CD4-positive, alpha-beta T cell treated with Interleukin-17A for 4 hours (primary cell): ENCODE measurements around the gene RNF40.

Source experiments
- DNase-seq: peaks from one replicate; pipeline ENCODE4 v3.0.0-alpha.2; 2020; ENCODE audit warnings: mixed read lengths

RNF40 gene

DNA sequence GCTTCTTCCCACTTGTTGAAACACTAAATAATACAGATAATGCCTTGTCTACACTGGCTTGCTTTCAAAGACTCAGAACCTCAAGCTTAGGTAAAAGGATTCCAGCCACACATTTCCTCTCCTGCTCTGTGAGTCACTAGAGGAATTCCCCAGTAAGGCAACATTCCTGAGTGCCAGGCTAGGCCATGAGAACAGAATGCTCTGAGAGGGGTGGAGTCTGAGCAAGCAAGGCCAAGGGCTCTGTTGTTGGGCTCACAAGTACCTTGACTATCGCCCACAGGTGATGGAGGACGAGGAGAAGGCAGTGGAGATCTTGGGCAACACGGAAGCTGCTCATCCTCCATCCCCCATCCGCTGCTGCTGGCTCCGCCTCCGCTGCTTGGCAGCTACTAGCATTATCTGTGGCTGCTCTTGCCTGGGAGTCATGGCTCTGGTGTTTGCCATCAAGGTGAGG, 20.6 kb upstream of the RNF40 start:
- DNase-seq = no peak

DNA sequence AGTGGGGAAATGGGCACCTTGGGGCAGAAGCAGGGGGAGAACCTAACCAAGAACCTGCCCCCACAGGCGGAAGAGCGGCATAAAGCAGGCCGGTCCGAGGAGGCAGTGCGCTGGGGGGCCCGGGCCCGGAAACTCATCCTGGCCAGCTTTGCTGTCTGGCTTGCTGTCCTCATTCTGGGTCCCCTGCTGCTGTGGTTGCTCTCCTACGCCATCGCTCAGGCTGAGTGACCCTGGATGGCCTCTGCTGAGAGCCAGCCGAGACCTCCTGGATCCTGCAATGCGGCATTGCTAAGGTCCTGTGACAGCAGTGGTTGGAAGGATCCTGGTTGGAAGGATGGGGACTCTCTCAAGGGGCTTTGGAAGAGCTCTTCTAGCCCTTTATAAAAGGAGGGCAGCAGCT, 18.4 kb upstream of the RNF40 start:
- DNase-seq = no peak

DNA sequence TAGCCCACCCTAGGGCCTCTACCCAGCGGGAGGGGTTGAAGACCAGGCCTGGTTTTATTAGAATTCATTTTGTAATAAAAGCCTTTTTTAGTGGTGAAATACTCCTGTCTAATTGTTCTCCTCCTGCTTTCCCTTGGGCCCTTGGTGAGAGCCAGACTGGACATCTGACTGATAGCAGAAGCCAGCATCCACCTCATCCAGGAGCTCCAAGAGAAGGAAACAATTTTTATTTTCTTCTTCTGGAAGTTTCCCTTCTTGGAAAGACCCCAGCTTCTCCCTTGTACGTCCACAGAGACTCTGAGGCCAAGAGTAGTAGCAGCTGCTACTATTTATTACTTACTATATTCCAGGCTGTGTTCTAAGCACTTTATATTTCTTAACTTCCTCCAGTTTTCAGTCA, 17.9 kb upstream of the RNF40 start:
- no peak for DNase-seq

DNA sequence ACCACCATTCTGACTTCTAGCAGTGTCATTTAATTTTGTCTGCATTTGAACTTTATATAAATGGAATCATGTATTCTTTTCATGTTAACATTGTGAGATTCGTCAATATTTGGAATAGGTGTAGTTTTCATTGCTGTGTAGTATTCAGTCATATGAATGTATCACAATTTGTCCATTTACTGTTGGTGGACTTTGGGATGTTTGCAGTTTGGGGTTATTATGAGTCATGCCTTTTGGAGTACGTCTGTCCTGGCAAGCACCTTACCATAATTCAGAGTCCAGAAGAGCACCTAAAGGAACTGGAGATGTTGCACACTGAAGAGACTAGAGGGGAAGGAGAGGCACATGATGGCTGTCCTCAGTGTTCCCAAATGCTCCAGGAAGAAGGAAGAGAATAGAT, 17.0 kb upstream of the RNF40 start:
- no peak for DNase-seq

DNA sequence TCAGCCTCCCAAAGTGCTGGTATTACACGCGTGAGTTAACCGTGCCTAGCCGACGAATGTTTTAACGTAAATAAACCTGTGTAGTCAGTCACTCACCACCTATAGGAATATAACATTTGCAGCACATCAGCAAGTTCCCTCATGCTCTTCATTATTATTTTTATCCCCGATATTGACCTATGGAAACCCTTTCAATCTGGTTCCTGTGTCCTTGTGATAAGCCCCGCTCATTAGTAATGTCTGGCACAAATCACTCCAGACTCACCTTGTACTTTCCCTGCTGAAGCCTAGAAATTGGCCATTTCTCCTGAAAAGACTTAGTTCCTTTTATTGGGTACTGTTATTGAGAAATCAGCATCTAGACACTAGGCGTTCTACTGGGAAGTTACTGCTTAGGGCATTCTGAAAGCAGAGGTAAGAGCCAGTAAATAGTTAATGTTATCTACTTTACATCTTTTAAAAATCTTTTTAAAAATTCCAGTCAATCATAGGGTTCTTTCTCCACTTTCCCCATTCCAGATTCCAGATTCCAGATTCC, 15.4 kb upstream of the RNF40 start:
- DNase-seq = no peak

DNA sequence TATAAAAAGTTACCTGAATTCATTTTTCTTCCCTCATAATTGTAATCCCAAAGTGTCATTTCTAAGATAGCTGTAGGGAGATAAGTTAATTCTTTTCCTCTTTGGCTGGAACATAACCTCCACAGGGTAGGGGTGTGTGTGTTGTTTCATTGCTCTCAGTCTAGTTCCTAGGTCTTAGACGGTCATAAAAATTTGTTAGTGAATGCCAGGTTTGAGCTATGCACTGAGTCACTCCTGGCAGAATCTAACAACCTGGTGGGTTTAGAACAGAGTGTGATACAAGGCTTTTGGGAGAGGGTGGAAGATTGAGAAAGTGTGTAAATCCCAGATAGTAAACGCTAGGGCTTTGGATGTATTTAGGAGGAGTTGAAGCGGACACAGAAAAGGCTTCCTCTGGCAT, 14.8 kb upstream of the RNF40 start:
- DNase-seq = no peak

DNA sequence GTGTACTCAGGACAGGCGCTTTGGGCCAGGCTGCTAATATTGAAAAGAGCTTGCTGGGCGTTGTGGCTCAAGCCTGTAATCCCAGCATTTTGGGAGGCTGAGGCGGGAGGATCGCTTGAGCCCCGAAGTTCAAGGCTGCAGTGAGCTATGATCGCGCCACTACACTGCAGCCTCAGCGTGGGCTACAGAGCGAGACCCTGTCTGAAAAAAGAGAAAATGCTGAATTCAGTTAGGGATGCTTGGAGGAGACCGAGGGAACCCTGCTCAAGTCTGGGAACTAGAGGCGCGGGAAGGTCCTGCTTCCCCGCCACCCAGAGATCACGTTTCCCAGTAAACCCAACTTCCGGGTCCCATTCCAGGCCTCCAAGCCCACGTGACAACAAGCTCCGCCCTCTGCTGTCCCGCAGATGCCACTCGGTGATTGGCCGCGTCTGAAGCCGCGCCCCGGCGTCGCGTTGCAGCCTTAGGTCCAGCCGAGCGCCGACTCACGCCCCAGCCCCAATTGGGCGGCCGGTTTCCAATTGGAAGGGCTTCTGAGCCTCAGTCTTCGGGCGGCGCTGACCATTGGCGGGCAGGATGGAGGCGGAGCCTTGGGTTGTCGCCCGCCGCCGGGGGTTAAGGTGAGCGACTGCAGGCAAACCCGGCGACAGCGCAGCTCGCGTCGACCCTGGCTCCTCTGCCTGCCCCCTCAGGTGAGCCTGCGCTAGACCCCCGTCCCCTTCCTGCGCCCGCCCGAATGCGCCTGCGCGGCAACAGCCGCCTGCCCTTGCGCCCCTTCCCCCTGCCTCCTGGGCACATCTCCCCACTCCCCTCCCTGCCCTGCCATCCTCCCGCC, 14.1 kb upstream of the RNF40 start, which contains the start of gene PHKG2:
Gene PHKG2, plus strand, starts transcription at position 627 of the 835 bp plus-strand sequence. CDS start 396 bp downstream, outside the sequence.
- peak; percentile 98 for DNase-seq

DNA sequence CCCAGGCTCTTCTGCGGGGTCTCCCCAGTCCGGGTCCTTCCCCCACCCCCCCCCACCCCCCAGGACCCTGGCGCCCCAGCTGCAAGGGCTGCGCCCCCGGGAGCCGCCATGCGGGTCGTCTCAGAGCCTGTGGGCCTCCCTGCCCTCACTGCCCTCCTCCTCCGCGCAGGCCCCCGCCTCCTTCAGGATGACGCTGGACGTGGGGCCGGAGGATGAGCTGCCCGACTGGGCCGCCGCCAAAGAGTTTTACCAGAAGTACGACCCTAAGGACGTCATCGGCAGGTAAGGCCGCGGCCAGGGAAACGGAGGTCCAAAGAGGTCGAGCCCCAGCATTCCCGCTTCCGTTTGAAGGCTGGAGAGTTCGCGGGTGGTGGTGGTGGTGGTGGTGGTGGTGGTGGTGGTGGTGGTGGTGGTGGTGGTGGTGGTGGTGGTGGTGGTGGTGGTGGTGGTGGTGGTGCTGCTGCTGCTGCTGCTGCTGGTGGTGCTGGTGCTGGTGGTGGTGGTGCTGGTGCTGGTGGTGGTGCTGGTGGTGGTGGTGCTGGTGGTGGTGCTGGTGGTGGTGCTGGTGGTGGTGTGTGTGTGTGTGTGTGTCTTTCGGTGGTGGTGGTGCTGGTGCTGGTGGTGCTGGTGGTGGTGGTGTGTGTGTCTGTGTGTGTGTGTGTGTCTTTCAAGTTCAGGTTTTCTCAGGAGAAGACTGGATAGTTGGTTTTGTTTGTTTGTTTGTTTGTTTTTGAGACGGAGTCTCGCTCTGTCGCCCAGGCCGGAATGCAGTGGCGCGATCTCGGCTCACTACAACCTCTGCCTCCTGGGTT, 13.3 kb upstream of the RNF40 start:
- DNase-seq = peak; percentile 18

DNA sequence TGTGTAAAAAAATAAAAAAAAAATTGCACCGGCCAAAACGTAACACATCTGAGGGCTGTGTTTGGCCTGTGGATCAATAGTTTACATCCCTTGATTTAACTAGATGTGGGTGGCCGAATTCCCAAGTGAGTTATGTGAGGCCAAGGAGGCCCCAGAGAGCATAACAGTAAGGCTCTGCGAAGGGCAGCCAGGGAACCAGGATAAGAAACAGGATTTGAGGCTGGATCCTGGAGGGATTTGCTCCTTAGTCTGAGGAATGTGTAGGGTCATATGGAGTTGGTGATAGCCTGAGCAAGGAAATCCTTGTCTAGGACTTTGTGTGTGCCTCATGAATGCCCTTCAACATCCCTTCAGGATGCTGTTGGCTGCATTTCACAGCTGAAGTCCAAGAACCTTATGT, 11.9 kb upstream of the RNF40 start:
- no peak for DNase-seq

DNA sequence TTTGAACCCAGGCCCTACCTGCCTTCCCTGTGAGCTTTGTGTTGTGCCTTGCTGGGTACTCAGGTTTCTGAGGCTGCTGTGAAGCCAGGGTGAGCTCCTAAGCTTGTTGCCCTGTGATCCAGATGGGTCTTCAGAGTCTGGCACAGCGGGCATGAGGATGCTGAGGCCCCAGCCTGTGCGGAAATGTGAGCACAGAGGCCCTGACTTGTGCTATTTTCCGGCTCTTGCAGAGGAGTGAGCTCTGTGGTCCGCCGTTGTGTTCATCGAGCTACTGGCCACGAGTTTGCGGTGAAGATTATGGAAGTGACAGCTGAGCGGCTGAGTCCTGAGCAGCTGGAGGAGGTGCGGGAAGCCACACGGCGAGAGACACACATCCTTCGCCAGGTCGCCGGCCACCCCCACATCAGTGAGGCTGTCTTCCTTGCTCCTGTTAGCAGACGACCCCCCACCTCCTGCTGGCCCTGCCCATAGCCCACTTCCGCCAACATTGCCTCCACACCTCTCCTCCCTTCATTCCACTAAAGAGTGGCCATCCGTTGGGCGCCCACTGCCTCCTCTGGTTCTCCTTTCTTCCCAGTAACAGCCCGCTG, 11.2 kb upstream of the RNF40 start:
- DNase-seq = no peak

DNA sequence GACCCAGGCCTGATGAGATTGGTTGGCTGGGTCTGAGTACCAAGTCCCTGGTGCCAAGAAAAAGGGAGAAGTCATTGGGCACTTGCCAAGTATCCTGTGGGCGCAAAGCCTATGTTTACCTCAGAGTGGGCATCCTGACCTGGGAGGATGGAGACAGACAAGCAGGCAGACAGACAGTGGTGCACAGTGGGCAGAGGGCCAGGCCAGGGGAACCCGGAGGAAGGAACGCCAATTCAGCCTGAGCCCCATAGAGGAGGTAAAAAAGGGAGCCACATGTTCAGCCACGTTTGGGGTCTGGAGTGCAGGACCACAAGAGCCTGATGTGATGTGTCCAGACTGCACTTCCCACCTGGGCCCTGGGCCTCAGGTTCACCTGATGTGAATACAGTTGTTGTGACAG, 8.5 kb upstream of the RNF40 start:
- DNase-seq = no peak

DNA sequence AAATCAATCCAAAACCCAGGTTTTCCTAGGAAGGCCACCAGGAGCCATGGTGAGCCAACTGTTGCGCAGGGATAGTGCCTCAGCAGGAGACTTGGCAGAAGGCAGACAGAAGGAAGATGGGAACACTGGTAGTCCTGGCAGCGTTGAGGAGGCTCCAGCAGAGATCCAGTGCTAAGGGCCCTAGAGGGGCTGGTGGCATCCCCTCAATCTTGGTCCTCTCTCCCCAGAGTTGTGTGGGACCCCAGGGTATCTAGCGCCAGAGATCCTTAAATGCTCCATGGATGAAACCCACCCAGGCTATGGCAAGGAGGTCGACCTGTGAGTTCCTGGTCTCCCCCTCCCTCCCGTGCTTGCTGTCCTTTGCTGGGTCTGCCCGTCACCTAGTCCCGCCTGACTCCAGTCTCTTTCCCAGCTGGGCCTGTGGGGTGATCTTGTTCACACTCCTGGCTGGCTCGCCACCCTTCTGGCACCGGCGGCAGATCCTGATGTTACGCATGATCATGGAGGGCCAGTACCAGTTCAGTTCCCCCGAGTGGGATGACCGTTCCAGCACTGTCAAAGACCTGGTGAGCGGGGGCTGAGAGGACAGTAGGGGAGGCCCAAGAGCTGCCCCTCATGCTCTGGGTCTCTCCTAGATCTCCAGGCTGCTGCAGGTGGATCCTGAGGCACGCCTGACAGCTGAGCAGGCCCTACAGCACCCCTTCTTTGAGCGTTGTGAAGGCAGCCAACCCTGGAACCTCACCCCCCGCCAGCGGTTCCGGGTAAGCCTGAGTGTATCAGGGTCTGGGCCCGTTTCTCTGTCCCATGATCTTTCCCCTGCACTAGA, 6.0 kb upstream of the RNF40 start:
- DNase-seq = no peak

DNA sequence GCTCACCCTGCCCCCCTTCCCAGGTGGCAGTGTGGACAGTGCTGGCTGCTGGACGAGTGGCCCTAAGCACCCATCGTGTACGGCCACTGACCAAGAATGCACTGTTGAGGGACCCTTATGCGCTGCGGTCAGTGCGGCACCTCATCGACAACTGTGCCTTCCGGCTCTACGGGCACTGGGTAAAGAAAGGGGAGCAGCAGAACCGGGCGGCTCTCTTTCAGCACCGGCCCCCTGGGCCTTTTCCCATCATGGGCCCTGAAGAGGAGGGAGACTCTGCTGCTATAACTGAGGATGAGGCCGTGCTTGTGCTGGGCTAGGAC, 5.4 kb upstream of the RNF40 start:
- no peak for DNase-seq

DNA sequence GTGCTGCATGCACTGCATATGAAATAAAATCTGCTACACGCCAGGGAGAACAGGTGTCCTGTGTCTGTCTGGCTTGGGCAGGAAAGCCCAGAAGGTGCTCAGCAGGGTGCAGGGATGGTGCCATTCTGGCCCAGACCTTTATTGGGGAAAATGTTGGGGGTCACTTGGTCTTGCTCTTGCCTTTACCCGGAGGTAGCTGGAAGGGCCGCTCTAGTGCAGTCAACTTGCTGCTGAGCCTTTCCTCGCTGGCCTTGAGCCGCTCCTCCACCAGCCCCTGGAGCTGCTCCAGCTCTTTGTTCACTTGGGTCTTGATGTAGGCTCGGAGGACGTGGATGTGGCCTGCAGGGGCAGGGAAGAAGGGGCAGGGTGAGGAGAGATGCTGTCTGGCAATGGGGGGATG, 4.8 kb upstream of the RNF40 start:
- no peak for DNase-seq

DNA sequence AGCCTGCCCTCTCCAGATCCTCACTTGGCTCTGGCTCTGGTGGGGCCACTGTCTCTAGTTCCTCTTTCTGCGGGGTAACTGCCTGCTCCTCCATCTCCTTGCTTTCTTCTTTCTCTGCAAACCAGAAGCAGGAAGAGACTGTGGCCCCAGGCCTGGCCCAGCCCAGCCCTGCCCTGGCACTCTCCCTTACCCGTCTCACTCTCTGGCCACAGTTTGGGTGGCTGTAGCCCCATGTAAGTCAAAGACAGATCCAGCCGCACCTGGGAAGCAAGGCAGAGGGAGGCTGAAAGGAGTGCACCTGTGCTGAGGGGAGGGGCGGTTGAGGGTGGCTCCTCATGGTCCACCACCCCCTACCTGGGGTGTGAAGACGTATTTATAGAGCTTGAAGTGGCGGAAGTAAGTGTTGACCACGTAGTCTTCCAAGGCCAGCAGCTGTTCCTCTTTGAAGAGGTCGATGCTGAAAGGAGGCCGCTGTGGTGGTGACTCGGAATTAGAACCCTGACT, 3.1 kb upstream of the RNF40 start:
- no peak for DNase-seq

DNA sequence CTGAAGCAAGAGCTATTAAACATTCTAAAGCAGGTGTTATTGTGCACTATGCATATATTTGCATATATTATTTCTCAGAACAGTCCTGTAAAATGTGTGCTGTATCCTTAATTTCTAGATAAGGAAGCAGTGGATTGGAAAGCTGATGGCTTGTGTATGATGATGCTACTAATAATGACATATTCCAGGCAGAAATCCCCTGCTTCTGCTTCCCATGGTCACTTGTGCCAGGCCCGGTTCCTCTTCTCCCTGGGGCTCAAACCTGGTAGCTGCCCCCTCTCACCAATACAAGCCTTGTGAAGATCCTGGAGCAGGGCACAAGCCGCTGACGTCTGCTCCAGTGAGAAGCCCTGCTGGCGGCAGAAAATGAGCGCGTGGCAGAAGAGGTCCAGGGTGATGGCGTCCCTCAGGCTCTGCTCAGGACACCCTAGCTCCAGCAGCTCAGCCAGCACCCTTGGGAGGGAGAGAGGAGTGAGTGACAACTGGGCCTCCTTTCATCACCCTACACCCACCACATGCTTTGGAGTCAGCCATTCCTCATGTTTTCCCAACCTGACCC, 2.0 kb upstream of the RNF40 start:
- DNase-seq = no peak

DNA sequence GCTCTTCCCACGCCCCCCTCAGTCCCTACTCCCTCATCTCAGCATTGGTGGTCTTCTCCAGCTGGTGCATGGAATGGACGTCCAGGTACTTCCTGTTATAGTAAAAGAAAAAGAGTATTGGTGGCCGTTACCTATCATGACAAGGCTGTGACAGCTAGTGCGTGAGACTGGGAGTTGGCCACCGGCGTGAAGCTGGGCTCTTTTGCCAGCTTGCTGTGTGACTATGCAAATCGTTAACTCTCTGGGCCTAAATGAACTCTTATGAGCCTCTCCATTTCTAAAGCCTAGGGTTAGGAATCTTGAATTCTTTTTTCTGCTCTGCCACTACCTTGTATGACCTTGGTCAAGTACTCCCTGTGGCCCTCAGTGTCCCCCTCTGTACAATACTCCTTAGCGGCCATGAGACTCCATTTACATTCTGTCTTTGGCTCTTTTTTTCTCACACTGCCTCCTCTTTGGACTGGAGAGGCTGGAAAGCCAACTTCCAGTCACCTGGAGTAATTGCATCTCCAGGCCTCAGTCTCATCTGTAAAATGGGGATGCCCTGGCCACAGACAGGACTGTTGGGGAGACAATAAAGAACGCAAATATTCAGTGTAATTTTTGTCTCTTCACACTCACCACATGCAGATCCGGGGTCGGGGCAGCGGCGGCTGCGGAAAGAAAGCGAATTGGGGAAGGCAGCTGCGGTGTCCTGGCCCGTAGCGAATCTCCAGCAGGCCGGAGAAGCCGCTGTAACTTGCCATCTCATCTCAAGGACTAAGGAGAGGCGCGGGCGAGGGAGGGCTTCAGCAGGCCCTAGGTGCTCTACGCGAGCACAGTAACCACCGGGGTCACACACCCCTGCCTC, 1.3 kb upstream of the RNF40 start:
- DNase-seq = no peak

DNA sequence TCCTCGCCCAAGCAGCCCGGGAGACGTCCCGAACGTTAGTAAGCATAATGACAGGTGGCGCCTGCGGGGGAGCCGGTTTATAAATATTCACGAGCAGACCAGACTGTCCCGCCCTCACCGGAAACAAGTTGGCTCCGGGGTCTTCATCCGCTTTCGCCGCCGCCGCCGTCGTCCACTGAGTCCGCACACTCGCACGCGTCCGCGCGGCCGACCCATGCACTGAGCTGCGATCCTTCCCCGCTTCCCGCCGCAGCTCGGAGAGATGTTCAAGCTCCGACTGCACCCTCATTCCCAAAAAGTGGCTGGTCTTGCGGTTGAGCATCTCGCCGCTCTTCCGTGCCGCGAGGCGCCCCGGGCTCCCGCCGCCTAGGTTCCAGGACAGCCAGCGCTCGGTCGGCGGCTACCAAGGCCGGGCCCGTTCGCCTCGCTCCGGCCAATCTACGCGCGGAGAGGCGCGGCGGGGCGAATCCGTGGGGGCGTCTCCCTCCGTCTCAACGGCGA, 645 bp upstream of the RNF40 start:
- DNase-seq = peak; percentile 46

DNA sequence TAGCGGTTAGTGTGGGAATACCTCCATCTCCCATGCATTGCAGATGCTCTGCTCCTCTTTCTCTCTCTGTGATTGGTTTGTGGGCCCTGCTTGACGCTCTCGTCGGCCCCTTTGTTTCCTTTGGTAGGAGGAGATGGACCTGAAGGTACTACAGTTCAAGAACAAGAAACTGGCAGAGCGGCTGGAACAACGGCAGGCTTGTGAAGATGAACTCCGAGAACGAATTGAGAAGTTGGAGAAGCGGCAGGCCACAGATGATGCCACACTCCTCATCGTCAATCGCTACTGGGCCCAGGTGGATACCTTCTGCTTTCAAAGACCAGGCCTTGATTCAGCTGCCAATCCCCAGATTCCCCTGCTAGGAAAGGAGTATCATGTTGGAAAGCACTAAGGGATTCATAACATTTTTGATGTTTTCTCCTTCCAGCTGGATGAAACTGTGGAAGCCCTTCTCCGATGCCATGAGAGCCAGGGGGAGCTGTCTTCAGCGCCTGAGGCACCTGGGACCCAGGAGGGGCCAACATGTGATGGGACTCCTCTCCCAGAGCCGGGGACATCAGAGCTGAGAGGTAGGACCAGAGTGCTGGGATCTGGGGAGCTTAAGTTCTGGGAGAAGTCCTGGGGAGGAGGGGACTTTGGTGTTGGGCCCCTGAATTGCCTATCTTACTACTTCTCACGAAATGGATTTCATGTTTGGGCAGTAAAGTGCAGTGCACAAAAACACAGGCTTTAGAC, 1.0 kb downstream of the RNF40 start:
- DNase-seq = no peak

DNA sequence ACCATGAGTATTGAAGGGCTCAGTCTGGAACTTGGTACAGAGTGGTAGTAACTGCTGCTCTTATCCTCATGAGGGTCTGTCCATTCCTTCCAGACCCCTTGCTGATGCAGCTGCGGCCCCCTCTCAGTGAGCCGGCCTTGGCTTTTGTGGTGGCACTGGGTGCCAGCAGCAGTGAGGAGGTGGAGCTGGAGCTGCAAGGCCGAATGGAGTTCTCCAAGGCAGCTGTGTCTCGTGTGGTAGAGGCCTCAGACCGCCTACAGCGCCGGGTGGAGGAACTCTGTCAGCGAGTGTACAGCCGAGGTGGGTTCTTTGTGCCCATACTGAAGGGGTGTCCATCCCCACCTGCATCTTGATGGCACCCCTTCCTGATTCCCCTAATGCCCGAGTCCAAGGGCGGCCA, 2.0 kb downstream of the RNF40 start:
- no peak for DNase-seq
